Measurements from ENCODE around the gene LMF1. TPM values are rescaled to one million over a fixed set of nuclear protein-coding genes. Genes with fewer than 3 reads are reported as not detected.

Gene LMF1
- total and polyA plus RNA-seq, 8 donors = 7.6 to 121 (median 15.8) TPM

DNA sequence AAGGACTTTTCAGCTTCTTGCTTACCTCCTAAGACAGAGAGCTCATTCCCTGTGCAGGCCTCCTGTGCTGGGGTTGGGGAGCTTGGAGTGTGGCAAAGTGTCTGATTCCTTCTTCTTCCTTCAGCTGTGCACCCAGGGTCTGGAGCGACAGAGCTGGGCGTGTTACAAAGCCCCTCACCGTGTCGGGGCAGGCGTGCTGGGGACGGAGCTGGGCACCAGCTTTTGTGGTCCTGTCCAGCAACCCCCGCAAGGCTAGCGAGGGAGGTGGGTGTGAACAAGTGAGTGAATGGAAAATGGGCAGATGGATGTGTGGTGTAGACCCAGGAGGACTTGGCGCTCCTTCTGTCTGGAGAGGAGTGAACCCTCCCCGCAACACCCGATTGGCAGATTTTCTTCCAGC, 34.5 kb upstream of the LMF1 start:
- intact Hi-C loops (cut with DNase I; ENCODE audit: low total_unique reads) = no loop called here
- no peaks in the 10 kb centered on the region for H3K36me3 ChIP-seq
- peaks cover 0 to 15% (median 9%) of the 10 kb centered on the region in 4 donors for H3K4me1 ChIP-seq
- 76 to 91% (median 89%) methylated on average over 11 of the region's 11 CpGs for WGBS, 5 donors
- no peak overlapping the region for H3K27ac ChIP-seq
- H3K4me3 ChIP-seq = no peak overlapping the region
- no peaks in the 10 kb centered on the region for H3K9me3 ChIP-seq
- TF ChIP-seq POLR2AphosphoS5 (IDR thresholded peaks at IDR 0.05) (no peak), POLR2A (IDR thresholded peaks at IDR 0.05) (no peak), EP300 (IDR thresholded peaks at IDR 0.05) (no peak)
- TF ChIP-seq, protein P1, sequence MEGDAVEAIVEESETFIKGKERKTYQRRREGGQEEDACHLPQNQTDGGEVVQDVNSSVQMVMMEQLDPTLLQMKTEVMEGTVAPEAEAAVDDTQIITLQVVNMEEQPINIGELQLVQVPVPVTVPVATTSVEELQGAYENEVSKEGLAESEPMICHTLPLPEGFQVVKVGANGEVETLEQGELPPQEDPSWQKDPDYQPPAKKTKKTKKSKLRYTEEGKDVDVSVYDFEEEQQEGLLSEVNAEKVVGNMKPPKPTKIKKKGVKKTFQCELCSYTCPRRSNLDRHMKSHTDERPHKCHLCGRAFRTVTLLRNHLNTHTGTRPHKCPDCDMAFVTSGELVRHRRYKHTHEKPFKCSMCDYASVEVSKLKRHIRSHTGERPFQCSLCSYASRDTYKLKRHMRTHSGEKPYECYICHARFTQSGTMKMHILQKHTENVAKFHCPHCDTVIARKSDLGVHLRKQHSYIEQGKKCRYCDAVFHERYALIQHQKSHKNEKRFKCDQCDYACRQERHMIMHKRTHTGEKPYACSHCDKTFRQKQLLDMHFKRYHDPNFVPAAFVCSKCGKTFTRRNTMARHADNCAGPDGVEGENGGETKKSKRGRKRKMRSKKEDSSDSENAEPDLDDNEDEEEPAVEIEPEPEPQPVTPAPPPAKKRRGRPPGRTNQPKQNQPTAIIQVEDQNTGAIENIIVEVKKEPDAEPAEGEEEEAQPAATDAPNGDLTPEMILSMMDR (IDR thresholded peaks at IDR 0.05) = no peak
- H3K27me3 ChIP-seq = peaks cover 2 to 56% (median 25%) of the 10 kb centered on the region in 3 donors
- no peak for DNase-seq

DNA sequence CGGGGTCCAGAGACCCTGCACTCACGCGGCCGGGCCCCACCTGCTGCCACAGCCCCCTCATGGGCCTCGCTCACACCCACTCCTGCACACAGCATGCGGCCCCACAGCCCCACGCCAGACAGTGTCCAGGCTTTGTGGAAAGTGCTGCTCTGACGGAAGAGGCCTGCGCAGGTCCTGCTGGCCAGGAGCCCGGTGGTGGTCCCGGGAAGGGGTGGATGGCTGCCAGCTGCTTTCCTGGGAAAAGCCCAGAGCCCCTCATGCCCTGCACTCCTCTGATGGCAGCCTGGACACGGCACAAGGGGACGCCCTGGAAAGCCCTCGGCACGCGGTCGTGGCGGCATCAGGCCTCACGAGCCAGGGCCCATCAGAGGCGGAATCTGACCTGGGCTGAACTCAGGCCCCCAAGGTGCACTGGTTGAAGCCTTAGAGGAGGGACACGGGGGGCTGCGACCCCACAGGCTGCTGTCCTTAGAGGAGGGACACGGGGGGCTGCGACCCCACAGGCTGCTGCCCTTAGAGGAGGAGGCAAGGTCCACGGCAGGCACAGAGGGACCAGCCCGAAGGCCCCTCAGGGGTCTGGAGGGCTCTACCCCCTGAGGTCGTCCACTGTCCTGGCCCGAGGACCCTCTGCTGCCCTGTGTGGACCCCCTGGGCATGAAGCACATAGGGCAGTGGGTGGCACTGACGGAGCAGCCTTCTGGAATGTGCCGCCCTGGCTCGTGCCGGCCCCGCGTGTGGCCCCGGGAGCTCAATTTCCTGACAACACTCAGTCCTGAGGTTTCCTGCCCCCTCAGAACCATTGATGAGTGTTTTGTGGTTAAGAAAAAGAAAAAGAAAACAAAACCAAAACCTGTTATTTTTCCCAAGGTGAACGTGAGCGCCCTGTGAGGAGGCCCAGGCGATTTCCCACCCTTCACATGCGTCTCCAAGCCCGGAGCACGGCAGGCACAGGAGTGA, 32.9 kb upstream of the LMF1 start:
- no peak overlapping the region for H3K27ac ChIP-seq
- 76 to 84% (median 77%) methylated on average over 29 to 41 of the region's 41 CpGs for WGBS, 5 donors
- no peak overlapping the region for H3K4me3 ChIP-seq
- H3K36me3 ChIP-seq = no peaks in the 10 kb centered on the region
- intact Hi-C loops (cut with DNase I; ENCODE audit: low total_unique reads) = no loop called here
- no peaks in the 10 kb centered on the region for H3K9me3 ChIP-seq
- peaks cover 6 to 55% (median 14%) of the 10 kb centered on the region in 3 donors for H3K27me3 ChIP-seq
- TF ChIP-seq EP300 (IDR thresholded peaks at IDR 0.05) (no peak), POLR2AphosphoS5 (IDR thresholded peaks at IDR 0.05) (no peak), POLR2A (IDR thresholded peaks at IDR 0.05) (no peak)
- TF ChIP-seq, protein P1 (IDR thresholded peaks at IDR 0.05) = no peak
- H3K4me1 ChIP-seq = peaks cover 0 to 15% (median 9%) of the 10 kb centered on the region in 4 donors
- no peak for DNase-seq

DNA sequence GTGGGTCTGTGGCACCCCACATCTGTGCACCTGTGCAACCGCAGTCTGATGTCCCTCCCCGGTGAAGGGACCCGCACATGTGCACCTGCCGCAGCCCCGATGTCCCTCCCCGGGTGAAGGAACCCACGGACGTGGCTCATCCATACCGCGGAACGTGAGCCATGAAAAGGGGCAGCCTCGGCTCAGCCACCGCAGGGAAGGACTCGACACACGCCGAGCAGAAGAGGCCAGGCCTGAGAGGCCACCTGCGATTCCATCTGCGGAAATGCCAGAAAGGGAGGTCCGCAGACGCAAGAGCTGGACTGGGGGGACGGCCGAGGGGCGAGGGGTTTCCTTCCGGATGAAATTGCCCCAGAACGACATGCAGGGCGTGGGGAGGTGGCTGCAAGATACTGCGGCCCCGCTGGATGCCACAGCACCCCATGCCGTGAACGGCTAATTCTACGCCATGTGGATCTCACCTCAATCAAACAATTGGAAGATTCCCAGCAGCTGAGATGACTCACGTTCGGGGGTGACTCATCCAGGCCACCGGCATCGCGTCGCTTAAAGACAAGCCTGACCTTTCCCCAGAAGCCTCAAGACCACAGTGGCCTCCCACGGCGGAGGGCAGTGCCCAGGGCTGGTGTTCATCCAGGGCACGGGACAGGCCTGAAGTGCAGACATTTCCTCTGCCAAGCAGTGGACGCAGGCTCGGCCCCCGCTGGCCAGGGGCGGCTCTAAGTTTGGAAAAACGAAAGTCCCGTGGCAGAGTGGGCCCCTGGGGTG, 31.8 kb upstream of the LMF1 start:
- TF ChIP-seq POLR2AphosphoS5 (IDR thresholded peaks at IDR 0.05) = peak in 1 of 3 donors; percentile 48
- TF ChIP-seq, protein P1 (IDR thresholded peaks at IDR 0.05) = no peak
- no peak overlapping the region for H3K4me3 ChIP-seq
- no peaks in the 10 kb centered on the region for H3K36me3 ChIP-seq
- intact Hi-C loops (cut with DNase I; ENCODE audit: low total_unique reads) = no loop called here
- 64 to 78% (median 70%) methylated on average over 37 to 46 of the region's 46 CpGs for whole genome bisulfite sequencing, 5 donors
- H3K9me3 ChIP-seq = no peaks in the 10 kb centered on the region
- no peak overlapping the region for H3K27ac ChIP-seq
- H3K27me3 ChIP-seq = peaks cover 6 to 55% (median 15%) of the 10 kb centered on the region in 3 donors
- DNase-seq = peak; percentile 42 to 63
- peaks cover 0 to 22% (median 15%) of the 10 kb centered on the region in 4 donors for H3K4me1 ChIP-seq

DNA sequence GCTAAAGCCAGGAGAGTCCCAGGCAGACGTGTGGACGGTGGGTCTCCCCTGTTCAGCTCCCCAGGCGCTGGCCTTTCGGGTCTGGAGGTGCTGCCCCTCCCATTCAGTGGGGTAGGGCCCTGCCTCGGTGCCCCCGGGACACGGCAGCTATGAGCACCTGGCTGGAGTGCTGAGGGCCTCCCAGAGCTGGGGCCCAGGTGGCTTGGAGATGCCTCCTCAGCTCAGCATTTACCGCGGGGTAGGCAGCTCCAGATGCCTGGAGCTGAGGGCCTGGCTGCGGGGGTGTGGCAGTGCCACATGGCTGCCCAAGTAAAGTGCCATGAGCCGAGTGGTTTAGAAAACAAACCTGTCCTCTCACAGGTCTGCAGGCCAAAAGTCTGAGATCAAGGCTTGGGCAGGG, 30.3 kb upstream of the LMF1 start:
- H3K27ac ChIP-seq = no peak overlapping the region
- no peak for DNase-seq
- H3K9me3 ChIP-seq = peaks cover 0 to 9% (median 0%) of the 10 kb centered on the region in 4 donors
- H3K36me3 ChIP-seq = no peaks in the 10 kb centered on the region
- WGBS, 5 donors = 80 to 94% (median 92%) methylated on average over 4 to 11 of the region's 11 CpGs
- peaks cover 6 to 66% (median 18%) of the 10 kb centered on the region in 3 donors for H3K27me3 ChIP-seq
- intact Hi-C loops (cut with DNase I; ENCODE audit: low total_unique reads) = no loop called here
- TF ChIP-seq, protein P1 (IDR thresholded peaks at IDR 0.05) = no peak
- TF ChIP-seq POLR2A (IDR thresholded peaks at IDR 0.05) (no peak), POLR2AphosphoS5 (IDR thresholded peaks at IDR 0.05) (no peak), EP300 (IDR thresholded peaks at IDR 0.05) (no peak)
- peaks cover 4 to 27% (median 21%) of the 10 kb centered on the region in 4 donors for H3K4me1 ChIP-seq
- H3K4me3 ChIP-seq = no peak overlapping the region
